HL-60 (cell line): ENCODE data around the gene BTF3.

ENCODE experiments used
- DNase-seq, 2 experiments: peaks; one replicate each; pipeline ENCODE4 v3.0.0-alpha.2; 2010 to 2020; ENCODE audit warnings: low read depth in 1 of 2, low spot score in 1 of 2
- H3K27ac ChIP-seq: fragments of 250-450 bp; sonication (Bioruptor Pico); replicated peaks from 2 replicates; pipeline ENCODE4 v1.5.1; 2020; ENCODE audit warnings: mild to moderate bottlenecking, moderate library complexity
- H3K27me3 ChIP-seq: fragments of 250-450 bp; sonication (Bioruptor Pico); 2 replicates; pipeline ENCODE4 v1.5.1; 2021; ENCODE audit warnings: mild to moderate bottlenecking, moderate library complexity; ENCODE audit not compliant: insufficient read depth, poor library complexity, severe bottlenecking
- H3K4me3 ChIP-seq: replicated peaks from 2 replicates; pipeline ENCODE4 v1.5.1; 2011; ENCODE audit warnings: mild to moderate bottlenecking, control low read depth, low read length; ENCODE audit not compliant: insufficient read depth
- GABPA ChIP-seq: IDR thresholded peaks from 2 replicates; pipeline ENCODE4 v1.6.1; 2012; ENCODE audit warnings: low read depth
- POLR2AphosphoS5 ChIP-seq: IDR thresholded peaks from 2 replicates; pipeline ENCODE4 v1.6.1; 2012; ENCODE audit warnings: low read depth
- SPI1 ChIP-seq: IDR thresholded peaks from 2 replicates; pipeline ENCODE4 v1.6.1; 2012; ENCODE audit warnings: low read depth, mild to moderate bottlenecking, borderline replicate concordance
- TF ChIP-seq, protein P1 (sequence below): IDR thresholded peaks from 2 replicates; pipeline ENCODE4 v1.6.1; 2012; ENCODE audit warnings: low read depth; ENCODE audit not compliant: insufficient replicate concordance
- TF ChIP-seq, protein P2 (sequence below): IDR thresholded peaks from one replicate; pipeline ENCODE4 v1.5.1; 2011; ENCODE audit warnings: low read length, control low read depth, inconsistent platforms; ENCODE audit not compliant: insufficient read depth

Gene BTF3

GRCh38 chr5:73550016-73550415 lies 51.8 kb downstream of the BTF3 start:
- no peak for DNase-seq
- Histone ChIP-seq H3K27me3 (no peaks in the 10 kb centered on the region), H3K4me3 (no peak overlapping the region), H3K27ac (no peak overlapping the region)
- TF ChIP-seq, protein P1, sequence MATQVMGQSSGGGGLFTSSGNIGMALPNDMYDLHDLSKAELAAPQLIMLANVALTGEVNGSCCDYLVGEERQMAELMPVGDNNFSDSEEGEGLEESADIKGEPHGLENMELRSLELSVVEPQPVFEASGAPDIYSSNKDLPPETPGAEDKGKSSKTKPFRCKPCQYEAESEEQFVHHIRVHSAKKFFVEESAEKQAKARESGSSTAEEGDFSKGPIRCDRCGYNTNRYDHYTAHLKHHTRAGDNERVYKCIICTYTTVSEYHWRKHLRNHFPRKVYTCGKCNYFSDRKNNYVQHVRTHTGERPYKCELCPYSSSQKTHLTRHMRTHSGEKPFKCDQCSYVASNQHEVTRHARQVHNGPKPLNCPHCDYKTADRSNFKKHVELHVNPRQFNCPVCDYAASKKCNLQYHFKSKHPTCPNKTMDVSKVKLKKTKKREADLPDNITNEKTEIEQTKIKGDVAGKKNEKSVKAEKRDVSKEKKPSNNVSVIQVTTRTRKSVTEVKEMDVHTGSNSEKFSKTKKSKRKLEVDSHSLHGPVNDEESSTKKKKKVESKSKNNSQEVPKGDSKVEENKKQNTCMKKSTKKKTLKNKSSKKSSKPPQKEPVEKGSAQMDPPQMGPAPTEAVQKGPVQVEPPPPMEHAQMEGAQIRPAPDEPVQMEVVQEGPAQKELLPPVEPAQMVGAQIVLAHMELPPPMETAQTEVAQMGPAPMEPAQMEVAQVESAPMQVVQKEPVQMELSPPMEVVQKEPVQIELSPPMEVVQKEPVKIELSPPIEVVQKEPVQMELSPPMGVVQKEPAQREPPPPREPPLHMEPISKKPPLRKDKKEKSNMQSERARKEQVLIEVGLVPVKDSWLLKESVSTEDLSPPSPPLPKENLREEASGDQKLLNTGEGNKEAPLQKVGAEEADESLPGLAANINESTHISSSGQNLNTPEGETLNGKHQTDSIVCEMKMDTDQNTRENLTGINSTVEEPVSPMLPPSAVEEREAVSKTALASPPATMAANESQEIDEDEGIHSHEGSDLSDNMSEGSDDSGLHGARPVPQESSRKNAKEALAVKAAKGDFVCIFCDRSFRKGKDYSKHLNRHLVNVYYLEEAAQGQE: no peak
- no peak for TF ChIP-seq POLR2AphosphoS5
- TF ChIP-seq, protein P2, sequence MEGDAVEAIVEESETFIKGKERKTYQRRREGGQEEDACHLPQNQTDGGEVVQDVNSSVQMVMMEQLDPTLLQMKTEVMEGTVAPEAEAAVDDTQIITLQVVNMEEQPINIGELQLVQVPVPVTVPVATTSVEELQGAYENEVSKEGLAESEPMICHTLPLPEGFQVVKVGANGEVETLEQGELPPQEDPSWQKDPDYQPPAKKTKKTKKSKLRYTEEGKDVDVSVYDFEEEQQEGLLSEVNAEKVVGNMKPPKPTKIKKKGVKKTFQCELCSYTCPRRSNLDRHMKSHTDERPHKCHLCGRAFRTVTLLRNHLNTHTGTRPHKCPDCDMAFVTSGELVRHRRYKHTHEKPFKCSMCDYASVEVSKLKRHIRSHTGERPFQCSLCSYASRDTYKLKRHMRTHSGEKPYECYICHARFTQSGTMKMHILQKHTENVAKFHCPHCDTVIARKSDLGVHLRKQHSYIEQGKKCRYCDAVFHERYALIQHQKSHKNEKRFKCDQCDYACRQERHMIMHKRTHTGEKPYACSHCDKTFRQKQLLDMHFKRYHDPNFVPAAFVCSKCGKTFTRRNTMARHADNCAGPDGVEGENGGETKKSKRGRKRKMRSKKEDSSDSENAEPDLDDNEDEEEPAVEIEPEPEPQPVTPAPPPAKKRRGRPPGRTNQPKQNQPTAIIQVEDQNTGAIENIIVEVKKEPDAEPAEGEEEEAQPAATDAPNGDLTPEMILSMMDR: no peak
- TF ChIP-seq SPI1: no peak
- no peak for TF ChIP-seq GABPA

DNA sequence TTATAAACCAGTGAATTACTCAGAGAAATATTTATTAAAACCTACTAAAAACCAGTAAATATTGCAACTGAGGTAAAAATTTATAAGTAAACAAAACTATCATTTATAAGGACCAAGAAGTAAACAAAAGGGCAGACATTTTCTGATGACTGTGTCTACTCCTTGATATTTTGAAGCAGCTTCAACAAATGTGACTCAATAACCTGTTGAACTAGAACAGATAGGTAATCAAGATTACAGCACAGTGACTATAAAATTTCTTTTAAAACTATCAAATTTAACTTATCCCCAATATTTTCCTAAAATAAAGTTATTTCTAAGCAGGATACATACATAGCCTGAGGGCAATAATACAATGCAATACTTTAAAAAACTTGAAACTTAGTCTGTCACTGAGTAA lies 54.4 kb downstream of the BTF3 start:
- no peak overlapping the region for H3K27ac ChIP-seq
- H3K27me3 ChIP-seq: no peaks in the 10 kb centered on the region
- H3K4me3 ChIP-seq: no peak overlapping the region
- TF ChIP-seq SPI1: no peak
- TF ChIP-seq, protein P2: no peak
- TF ChIP-seq GABPA: no peak
- TF ChIP-seq, protein P1: no peak
- TF ChIP-seq POLR2AphosphoS5: no peak
- no peak for DNase-seq
